BLaER1 (cell line): Measurements from ENCODE around the gene RPL41.
A peak's percentile ranks its signal among the peaks of the same experiment; 100 is the strongest.
"Not testable (repeated sequence)": the region's sequence is repeated elsewhere in the genome, so short reads cannot be mapped to it uniquely, and the experiment has no call there.

Source experiments
- H3K27ac ChIP-seq: shearing (Covaris generic); formaldehyde crosslinking; 2 replicates; pipeline ENCODE4 v1.8.1; 2022
- H3K27me3 ChIP-seq: shearing (Covaris generic); formaldehyde crosslinking; 2 replicates; pipeline ENCODE4 v1.8.1; 2022
- H3K36me3 ChIP-seq: shearing (Covaris generic); formaldehyde crosslinking; 2 replicates; pipeline ENCODE4 v1.8.1; 2022
- H3K4me1 ChIP-seq: shearing (Covaris generic); formaldehyde crosslinking; 2 replicates; pipeline ENCODE4 v1.8.1; 2022
- H3K4me2 ChIP-seq: shearing (Covaris generic); formaldehyde crosslinking; 2 replicates; pipeline ENCODE4 v1.8.1; 2022
- H3K4me3 ChIP-seq: shearing (Covaris generic); formaldehyde crosslinking; 2 replicates; pipeline ENCODE4 v1.8.1; 2022
- H3K9ac ChIP-seq: shearing (Covaris generic); formaldehyde crosslinking; 2 replicates; pipeline ENCODE4 v1.8.1; 2022
- H3K9me3 ChIP-seq: shearing (Covaris generic); formaldehyde crosslinking; 2 replicates; pipeline ENCODE4 v1.8.1; 2022
- H4K20me1 ChIP-seq: shearing (Covaris generic); formaldehyde crosslinking; 2 replicates; pipeline ENCODE4 v1.8.1; 2022
- Cebpa-rat ChIP-seq: shearing (Covaris generic); IDR thresholded peaks from 2 replicates; pipeline ENCODE4 v1.8.1; 2022

The RPL41 gene

DNA sequence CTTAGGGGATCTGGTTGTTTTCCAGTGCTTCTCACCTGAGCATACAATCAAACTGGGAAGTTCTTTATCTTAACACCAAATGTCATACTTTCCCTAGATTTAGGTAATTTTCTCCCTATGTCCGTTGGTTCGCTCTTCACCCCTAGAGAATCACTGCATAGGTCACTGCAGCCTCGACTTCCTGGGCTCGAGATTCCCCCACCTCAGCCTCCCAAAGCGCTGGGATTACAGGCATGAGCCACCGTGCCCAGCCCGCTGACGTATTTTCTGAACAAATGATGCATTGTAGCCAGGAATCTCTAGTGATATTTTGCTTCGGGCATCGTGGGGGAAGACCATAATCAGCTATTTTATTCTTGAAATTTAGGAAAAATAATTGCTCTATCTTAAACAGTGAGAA, 1.1 kb upstream of the RPL41 start:
- H3K4me3 ChIP-seq = peak overlapping the region; percentile 78
- peak overlapping the region; percentile 93 for H3K4me2 ChIP-seq
- no peak for TF ChIP-seq Cebpa-rat
- H3K27me3 ChIP-seq = no peaks in the 10 kb centered on the region
- peaks cover 45% of the 10 kb centered on the region for H3K36me3 ChIP-seq
- H4K20me1 ChIP-seq = peaks cover 9% of the 10 kb centered on the region; the same call in 1 of the 2 replicates
- peaks cover 25% of the 10 kb centered on the region for H3K4me1 ChIP-seq
- H3K9me3 ChIP-seq = no peaks in the 10 kb centered on the region
- H3K9ac ChIP-seq = peak overlapping the region; percentile 95
- peak overlapping the region; percentile 94 for H3K27ac ChIP-seq

DNA sequence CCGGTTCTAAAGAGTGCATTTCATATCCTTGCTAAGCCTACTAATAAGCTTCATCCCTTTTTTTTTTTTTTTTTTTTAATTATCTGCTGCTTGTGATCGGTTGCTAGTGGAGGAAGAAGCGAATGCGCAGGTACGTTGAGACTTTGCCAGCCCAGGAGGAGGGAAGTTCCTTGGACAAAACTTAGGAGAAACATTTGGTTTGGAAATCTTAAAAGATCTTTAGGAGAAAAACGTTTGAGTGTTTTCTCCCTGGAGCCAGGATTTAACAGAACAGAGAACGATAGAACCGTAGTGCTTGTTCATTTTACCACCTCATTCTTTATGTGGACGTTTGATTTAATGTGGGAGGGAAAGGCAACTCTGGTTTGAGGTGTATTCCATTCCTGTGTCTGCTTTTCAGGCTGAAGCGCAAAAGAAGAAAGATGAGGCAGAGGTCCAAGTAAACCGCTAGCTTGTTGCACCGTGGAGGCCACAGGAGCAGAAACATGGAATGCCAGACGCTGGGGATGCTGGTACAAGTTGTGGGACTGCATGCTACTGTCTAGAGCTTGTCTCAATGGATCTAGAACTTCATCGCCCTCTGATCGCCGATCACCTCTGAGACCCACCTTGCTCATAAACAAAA, 761 bp downstream of the RPL41 start:
- peaks cover 45% of the 10 kb centered on the region for H3K36me3 ChIP-seq
- not testable (repeated sequence) for H4K20me1 ChIP-seq, H3K27me3 ChIP-seq, H3K9me3 ChIP-seq
- H3K27ac ChIP-seq = peak overlapping the region; percentile 94
- H3K4me2 ChIP-seq = peak overlapping the region; percentile 93
- H3K4me1 ChIP-seq = peaks cover 25% of the 10 kb centered on the region
- H3K4me3 ChIP-seq = peak overlapping the region; percentile 78
- peak overlapping the region; percentile 95 for H3K9ac ChIP-seq

DNA sequence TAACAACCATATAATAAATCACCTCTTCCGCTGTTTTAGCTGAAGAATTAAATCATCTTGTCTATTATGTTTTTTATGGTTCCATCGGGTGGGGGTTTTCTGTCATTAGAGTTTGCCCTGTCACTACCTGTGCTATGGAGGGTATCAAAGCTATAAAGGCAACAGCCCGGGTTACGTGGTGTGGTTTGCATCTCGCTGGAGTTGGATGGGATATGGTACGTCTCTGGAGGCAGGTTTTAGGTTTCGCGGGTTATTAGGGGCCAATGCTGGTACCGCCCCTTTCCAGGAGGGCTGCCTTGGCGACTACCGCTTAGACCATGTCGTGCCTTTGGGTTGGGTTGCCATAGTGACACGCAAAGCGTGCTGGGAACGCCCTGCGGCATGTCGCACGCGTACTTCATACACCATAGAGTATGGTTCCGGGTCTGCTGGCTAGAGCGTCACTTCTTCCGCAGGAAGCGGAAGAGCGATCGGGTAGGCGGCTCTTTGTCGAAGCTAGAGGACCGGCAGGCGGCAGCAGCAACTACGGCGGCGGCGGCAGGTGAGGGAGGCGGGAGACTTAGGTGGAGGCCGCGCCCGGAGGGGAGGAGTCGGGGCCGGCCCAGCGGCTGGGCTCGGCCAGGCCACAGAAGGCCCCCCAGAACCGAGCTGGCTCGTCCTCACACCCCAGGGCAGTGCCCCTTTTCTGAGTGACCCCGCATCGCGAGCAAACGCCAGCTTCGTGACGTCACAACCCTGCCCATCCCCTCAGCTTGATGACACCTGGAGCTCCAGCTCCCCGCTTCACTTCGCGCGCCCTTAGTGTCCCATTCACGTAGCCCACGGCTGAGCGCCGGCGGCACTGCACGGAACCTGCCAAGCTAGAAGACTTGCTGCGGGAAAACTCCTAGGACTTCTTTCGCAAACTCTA, 1.6 kb downstream of the RPL41 start, which contains the start of gene ZC3H10:
TSS of gene ZC3H10 (plus strand) at position 489 of the 910 bp plus-strand sequence. CDS start 2,297 bp downstream, outside the sequence.
- Histone ChIP-seq H3K4me3 (peak within 1 kb of the TSS; percentile 78), H3K27ac (peak within 1 kb of the TSS; percentile 94)
- no peak for TF ChIP-seq Cebpa-rat

DNA sequence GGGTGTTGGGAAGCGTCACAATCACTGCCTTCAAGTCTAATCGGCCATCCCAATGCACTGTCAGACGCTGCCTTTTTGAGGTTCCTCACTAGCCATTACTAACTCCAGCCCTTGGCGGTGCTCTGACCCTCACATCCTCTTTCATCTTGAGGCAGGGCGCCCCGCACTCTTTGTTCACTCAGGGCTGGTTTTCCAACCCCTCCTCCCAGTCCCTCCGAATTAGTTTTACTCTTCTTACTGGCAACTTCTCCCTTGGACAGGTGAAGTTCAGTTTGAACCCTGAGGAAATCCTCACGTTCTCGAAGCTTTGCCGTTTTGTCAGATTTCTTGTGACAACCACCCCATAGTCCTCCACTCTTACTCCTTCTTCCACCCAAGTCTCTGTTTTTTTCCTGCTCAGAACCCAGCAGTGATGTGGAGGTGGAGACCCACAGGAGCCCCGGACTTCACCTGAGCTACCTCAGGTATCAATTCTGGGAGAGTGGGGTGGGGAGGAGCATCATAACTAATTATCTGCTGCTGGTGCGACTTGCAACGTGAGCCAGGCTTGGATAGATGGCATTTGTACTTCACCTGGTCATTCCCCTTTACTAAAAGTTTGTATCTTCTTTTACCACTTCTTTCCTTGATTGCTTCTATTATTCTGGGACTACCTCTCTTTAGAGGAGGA, 2.4 kb downstream of the RPL41 start:
- Histone ChIP-seq H3K4me2 (peak overlapping the region; percentile 93), H3K9ac (peak overlapping the region; percentile 81), H3K27ac (peak overlapping the region; percentile 74), H3K4me3 (peak overlapping the region; percentile 78), H4K20me1 (peaks cover 9% of the 10 kb centered on the region; the same call in 1 of the 2 replicates), H3K36me3 (peaks cover 30% of the 10 kb centered on the region), H3K27me3 (no peaks in the 10 kb centered on the region), H3K4me1 (peaks cover 25% of the 10 kb centered on the region), H3K9me3 (no peaks in the 10 kb centered on the region)
- no peak for TF ChIP-seq Cebpa-rat

More for the DNA sequence above, 1.6 kb downstream of the RPL41 start, which contains the start of gene ZC3H10:
- H3K36me3 ChIP-seq = peaks cover 38% of the 10 kb centered on the region
- H3K9me3 ChIP-seq = no peaks in the 10 kb centered on the region
- peaks cover 9% of the 10 kb centered on the region; the same call in 1 of the 2 replicates for H4K20me1 ChIP-seq
- peak within 1 kb of the TSS; percentile 95 for H3K9ac ChIP-seq
- H3K4me1 ChIP-seq = peaks cover 25% of the 10 kb centered on the region
- H3K27me3 ChIP-seq = no peaks in the 10 kb centered on the region
- peak within 1 kb of the TSS; percentile 93 for H3K4me2 ChIP-seq

DNA sequence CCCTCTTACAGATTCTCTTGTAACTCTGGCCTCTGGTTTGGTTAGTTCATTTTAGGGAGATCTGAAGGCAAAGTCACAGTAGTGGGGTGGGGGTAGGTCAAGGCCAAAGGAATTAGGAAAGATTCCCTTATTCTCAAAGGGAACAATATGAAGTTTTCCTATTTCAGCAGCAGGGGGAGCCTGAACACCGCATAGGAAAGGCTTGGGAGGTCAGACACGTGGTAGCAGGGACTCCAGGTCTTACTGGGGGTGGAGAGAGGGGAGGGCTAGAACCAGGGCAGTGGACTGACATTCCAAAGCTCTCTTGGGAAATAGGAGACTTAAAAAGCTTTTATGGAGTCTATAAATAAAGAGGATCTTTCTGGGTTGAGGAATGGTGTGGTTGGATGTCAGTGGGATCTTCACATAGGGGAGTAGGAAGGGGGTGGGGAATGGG, 2.9 kb downstream of the RPL41 start:
- Histone ChIP-seq H3K4me2 (peak overlapping the region; percentile 93), H4K20me1 (peaks cover 9% of the 10 kb centered on the region; the same call in 1 of the 2 replicates), H3K27me3 (no peaks in the 10 kb centered on the region), H3K36me3 (peaks cover 24% of the 10 kb centered on the region), H3K9me3 (no peaks in the 10 kb centered on the region), H3K4me3 (peak overlapping the region; percentile 78), H3K4me1 (peaks cover 25% of the 10 kb centered on the region), H3K9ac (peak overlapping the region; percentile 81), H3K27ac (peak overlapping the region; percentile 74; the same call in 1 of the 2 replicates)
- no peak for TF ChIP-seq Cebpa-rat

DNA sequence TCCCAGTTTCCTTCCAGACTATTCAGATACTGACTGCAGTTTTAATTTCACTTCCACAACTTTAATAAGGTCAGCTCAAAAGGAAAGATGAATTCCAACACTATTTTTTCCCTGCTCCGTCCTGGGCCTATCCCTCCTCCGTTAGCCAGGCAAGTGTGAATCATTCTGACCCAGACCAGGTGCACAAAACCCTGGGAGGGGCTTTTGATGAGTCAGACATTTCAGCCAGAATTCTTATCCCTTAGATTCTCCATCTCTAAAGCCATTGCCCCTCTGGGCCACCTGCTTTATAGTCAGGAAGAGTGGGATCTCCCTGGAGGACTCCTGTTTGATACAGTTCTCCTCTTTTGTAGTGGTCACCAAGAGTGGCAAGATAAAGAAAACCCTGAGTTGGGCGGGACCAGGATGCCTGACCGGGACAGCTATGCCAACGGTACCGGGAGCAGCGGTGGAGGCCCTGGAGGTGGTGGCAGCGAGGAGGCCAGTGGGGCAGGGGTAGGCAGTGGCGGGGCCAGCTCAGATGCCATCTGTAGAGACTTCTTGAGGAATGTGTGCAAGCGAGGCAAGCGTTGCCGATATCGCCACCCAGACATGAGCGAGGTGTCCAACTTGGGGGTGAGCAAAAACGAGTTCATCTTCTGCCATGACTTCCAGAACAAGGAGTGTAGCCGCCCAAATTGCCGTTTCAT, 3.9 kb downstream of the RPL41 start:
- no peak for TF ChIP-seq Cebpa-rat
- H3K9ac ChIP-seq = no peak overlapping the region; the same call in 1 of the 2 replicates
- H3K4me2 ChIP-seq = peak overlapping the region; percentile 93
- peaks cover 9% of the 10 kb centered on the region; the same call in 1 of the 2 replicates for H4K20me1 ChIP-seq
- no peak overlapping the region for H3K4me3 ChIP-seq
- H3K27me3 ChIP-seq = no peaks in the 10 kb centered on the region
- no peaks in the 10 kb centered on the region for H3K9me3 ChIP-seq
- peaks cover 25% of the 10 kb centered on the region for H3K36me3 ChIP-seq
- H3K4me1 ChIP-seq = peaks cover 28% of the 10 kb centered on the region
- no peak overlapping the region for H3K27ac ChIP-seq

DNA sequence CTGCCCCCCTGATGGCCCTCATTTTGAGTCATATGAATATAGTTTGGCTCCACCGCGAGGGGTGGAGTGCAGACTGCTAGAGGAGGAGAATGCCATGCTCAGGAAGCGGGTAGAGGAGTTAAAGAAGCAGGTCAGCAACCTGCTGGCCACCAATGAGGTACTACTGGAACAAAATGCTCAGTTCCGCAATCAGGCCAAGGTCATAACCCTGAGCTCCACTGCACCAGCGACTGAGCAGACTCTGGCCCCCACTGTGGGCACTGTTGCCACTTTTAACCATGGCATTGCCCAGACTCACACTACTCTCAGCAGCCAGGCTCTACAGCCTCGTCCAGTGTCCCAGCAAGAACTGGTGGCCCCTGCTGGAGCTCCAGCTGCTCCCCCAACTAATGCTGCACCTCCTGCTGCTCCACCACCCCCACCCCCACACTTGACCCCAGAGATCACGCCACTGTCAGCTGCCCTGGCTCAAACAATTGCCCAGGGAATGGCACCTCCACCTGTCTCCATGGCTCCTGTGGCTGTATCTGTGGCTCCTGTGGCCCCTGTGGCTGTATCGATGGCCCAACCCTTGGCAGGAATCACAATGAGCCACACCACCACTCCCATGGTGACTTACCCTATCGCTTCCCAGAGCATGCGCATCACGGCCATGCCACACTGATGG, 4.9 kb downstream of the RPL41 start:
- Histone ChIP-seq H3K27ac (no peak overlapping the region), H3K4me2 (no peak overlapping the region), H3K27me3 (no peaks in the 10 kb centered on the region), H3K9me3 (no peaks in the 10 kb centered on the region), H3K4me3 (no peak overlapping the region), H4K20me1 (peaks cover 9% of the 10 kb centered on the region; the same call in 1 of the 2 replicates), H3K4me1 (peaks cover 33% of the 10 kb centered on the region), H3K36me3 (peaks cover 26% of the 10 kb centered on the region), H3K9ac (0 out of 2 replicates have a peak overlapping the region, but pooled peaks have one; percentile 15)
- TF ChIP-seq Cebpa-rat = no peak

DNA sequence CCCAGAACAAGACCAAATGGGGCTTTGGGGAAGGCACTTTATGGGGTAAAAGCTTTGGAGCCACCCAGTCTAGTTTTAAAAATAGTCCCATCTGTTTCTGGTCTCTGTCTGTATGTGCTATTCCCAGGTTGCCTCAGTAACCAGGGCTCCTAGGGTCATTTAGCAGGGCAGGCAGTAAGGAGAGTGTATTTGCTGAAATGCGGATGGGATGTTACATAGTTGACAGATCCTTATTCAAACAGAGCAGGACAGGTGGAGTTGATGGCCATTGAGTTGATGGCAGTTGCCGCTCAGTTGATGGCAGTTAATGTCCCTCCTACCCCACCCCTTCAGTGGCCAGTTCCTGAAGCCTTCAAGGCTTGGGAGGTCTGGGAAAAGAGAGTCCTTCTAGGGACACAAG, 6.2 kb downstream of the RPL41 start:
- H3K4me2 ChIP-seq = no peak overlapping the region
- TF ChIP-seq Cebpa-rat = no peak
- H3K4me1 ChIP-seq = peaks cover 46% of the 10 kb centered on the region
- H3K9me3 ChIP-seq = no peaks in the 10 kb centered on the region
- no peak overlapping the region for H3K9ac ChIP-seq
- peaks cover 26% of the 10 kb centered on the region for H3K36me3 ChIP-seq
- no peak overlapping the region for H3K4me3 ChIP-seq
- no peak overlapping the region for H3K27ac ChIP-seq
- H3K27me3 ChIP-seq = no peaks in the 10 kb centered on the region
- peaks cover 2% of the 10 kb centered on the region; the same call in 1 of the 2 replicates for H4K20me1 ChIP-seq
